ENCODE measurements around the gene TMEM127.

TMEM127 gene

DNA sequence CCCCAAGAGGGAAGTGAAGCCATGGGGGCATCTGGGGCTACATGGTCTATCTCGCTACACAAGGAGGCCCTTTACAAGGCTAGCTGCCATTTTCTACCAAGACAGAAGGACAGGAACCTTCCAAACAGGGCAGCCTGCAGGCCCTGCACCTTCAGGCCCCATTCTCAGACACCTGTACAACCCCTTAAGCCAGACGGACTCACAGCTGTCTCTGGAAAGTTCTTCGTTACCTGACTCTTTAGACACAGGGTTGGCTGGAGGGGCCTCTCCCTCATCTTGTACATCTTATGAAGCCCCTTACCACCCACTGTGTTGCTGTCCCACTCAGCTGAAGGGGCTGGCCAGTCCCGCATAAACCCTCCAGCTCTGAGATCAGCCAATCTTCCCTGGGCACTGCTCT, 17.2 kb downstream of the TMEM127 start:
- no peaks in the 10 kb centered on the region for H3K27me3 ChIP-seq (ENCODE audit: insufficient read depth, insufficient read length)
- H3K4me1 ChIP-seq (ENCODE audit: insufficient read depth, insufficient read length), result peaks cover 8% of the 10 kb centered on the region
- no peak for TF ChIP-seq YY1 (IDR thresholded peaks at IDR 0.05; ENCODE audit: insufficient read depth, insufficient read length)
- no peak for TF ChIP-seq SUZ12 (IDR thresholded peaks at IDR 0.05; ENCODE audit: extremely low read depth, insufficient read depth, insufficient read length)
- no peak for TF ChIP-seq ZNF274 (IDR thresholded peaks at IDR 0.05; ENCODE audit: low read depth, low read length)
- no peaks in the 10 kb centered on the region for H3K9me3 ChIP-seq (ENCODE audit: insufficient read depth, low read length)
- no peak for DNase-seq (ENCODE audit: low read depth, low spot score)
- peaks cover 27% of the 10 kb centered on the region for H3K36me3 ChIP-seq (ENCODE audit: insufficient read depth, insufficient read length, low read length)
- no peak overlapping the region for H3K4me3 ChIP-seq (ENCODE audit: insufficient read length, low read depth)
- no peak overlapping the region for H3K9ac ChIP-seq (ENCODE audit: insufficient read length, low read depth)

DNA sequence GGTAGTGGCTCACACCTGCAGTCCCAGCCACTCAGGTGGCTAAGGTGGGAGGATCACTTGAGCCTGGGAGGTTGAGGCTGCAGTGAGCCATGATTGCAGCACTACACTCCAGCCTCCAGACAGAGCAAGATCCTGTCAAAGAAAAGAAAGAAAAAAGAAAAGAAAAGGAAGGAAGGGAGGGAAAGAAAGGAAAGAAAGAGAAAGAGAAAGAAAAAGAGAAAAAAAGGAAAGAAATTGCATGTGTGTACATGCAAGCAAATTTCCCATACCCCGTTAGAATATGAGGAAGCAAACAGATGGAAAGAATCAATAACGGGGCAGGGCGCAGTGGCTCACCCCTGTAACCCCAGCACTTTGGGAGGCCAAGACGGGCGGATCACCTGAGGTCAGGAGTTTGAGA, 17.9 kb downstream of the TMEM127 start:
- no peak for TF ChIP-seq SUZ12 (IDR thresholded peaks at IDR 0.05; ENCODE audit: extremely low read depth, insufficient read depth, insufficient read length)
- TF ChIP-seq YY1 (IDR thresholded peaks at IDR 0.05; ENCODE audit: insufficient read depth, insufficient read length), result no peak
- no peak for TF ChIP-seq ZNF274 (IDR thresholded peaks at IDR 0.05; ENCODE audit: low read depth, low read length)
- Histone ChIP-seq H3K4me1 (ENCODE audit: insufficient read depth, insufficient read length) (peaks cover 8% of the 10 kb centered on the region), H3K4me3 (ENCODE audit: insufficient read length, low read depth) (no peak overlapping the region), H3K9me3 (ENCODE audit: insufficient read depth, low read length) (no peaks in the 10 kb centered on the region), H3K36me3 (ENCODE audit: insufficient read depth, insufficient read length, low read length) (peaks cover 20% of the 10 kb centered on the region), H3K9ac (ENCODE audit: insufficient read length, low read depth) (no peak overlapping the region), H3K27me3 (ENCODE audit: insufficient read depth, insufficient read length) (no peaks in the 10 kb centered on the region)
- DNase-seq (ENCODE audit: low read depth, low spot score), result no peak

DNA sequence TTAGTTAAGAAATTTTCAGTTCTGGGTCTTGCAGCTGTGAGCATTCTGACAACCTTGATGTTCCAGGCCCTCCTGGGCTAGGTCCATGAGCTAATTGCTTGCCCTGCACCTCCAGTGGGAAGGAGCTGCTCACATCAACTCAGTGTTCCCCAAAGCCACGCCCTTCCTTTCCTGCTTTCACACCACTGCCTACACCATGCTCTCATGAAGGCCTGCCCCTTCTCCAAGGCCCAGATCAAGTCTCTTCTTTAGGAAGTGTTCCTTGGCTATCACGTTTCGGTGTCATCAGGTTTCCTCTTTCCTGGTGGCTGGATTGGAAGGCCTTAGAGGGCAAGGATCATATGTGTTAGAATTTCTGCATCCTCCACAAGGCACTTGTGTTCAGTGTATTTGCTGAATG, 18.8 kb downstream of the TMEM127 start:
- Histone ChIP-seq H3K27me3 (ENCODE audit: insufficient read depth, insufficient read length) (no peaks in the 10 kb centered on the region), H3K4me3 (ENCODE audit: insufficient read length, low read depth) (no peak overlapping the region), H3K9ac (ENCODE audit: insufficient read length, low read depth) (no peak overlapping the region), H3K36me3 (ENCODE audit: insufficient read depth, insufficient read length, low read length) (peaks cover 12% of the 10 kb centered on the region), H3K4me1 (ENCODE audit: insufficient read depth, insufficient read length) (peaks cover 4% of the 10 kb centered on the region), H3K9me3 (ENCODE audit: insufficient read depth, low read length) (no peaks in the 10 kb centered on the region)
- DNase-seq (ENCODE audit: low read depth, low spot score), result no peak
- TF ChIP-seq ZNF274 (IDR thresholded peaks at IDR 0.05; ENCODE audit: low read depth, low read length) (no peak), YY1 (IDR thresholded peaks at IDR 0.05; ENCODE audit: insufficient read depth, insufficient read length) (no peak), SUZ12 (IDR thresholded peaks at IDR 0.05; ENCODE audit: extremely low read depth, insufficient read depth, insufficient read length) (no peak)

DNA sequence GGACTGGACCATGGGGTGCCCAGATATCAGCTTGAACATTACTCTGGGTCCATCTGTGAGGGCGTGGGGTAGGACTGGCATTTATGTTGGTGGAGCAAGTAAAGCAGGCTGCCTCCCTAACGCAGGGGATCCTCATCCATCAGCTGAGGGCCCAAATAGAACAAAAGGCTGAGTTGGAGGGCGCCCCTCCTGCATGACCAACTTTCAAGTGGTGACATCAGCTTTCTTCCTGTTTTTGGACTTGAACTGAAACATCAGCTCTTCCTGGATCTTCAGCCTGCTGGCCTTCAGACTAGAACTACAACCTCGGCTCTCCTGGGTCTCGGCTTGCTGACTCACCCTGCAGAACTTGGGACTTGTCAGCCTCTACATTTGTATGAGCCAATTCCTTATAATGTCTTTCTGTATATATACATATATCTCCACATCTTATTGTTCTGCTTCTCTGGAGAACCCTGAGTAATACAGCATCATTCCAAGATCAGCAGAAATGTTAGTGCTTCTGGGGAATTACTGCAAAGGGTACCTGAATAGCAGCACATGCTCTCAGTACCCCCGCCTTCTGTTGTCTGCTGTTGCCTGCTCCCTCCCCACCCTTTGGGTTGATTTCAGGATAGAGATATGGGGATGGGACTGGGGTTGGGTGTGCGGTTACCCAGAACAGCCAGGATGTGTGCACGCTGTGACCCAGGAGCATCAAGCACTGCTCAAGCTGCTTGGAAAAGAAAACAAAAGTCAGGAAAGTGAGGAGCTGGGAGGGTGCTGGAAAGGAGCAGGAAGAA, 20.0 kb downstream of the TMEM127 start:
- Histone ChIP-seq H3K9ac (ENCODE audit: insufficient read length, low read depth) (no peak overlapping the region), H3K9me3 (ENCODE audit: insufficient read depth, low read length) (no peaks in the 10 kb centered on the region), H3K36me3 (ENCODE audit: insufficient read depth, insufficient read length, low read length) (peaks cover 4% of the 10 kb centered on the region), H3K4me1 (ENCODE audit: insufficient read depth, insufficient read length) (peaks cover 4% of the 10 kb centered on the region), H3K4me3 (ENCODE audit: insufficient read length, low read depth) (no peak overlapping the region), H3K27me3 (ENCODE audit: insufficient read depth, insufficient read length) (no peaks in the 10 kb centered on the region)
- no peak for TF ChIP-seq YY1 (IDR thresholded peaks at IDR 0.05; ENCODE audit: insufficient read depth, insufficient read length)
- TF ChIP-seq ZNF274 (IDR thresholded peaks at IDR 0.05; ENCODE audit: low read depth, low read length), result no peak
- TF ChIP-seq SUZ12 (IDR thresholded peaks at IDR 0.05; ENCODE audit: extremely low read depth, insufficient read depth, insufficient read length), result no peak
- DNase-seq (ENCODE audit: low read depth, low spot score), result no peak

DNA sequence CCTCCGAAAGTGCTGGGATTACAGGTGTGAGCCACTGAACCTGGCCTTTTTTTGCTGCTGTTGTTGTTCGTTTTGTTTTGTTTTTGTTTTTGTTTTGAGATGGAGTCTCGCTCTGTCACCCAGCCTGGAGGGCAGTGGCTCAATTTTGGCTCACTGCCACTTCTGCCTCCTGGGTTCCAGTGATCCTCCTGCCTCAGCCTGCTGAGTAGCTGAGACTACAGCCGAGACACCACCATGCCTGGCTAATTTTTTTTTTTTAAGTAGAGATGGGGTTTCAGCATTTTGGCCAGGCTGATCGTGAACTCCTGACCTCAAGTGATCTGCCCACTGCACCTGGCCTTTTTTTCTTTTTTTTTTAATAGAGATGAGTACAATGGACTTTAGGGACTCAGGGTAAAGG, 22.0 kb downstream of the TMEM127 start:
- H3K27me3 ChIP-seq (ENCODE audit: insufficient read depth, insufficient read length), result no peaks in the 10 kb centered on the region
- H3K4me3 ChIP-seq (ENCODE audit: insufficient read length, low read depth), result no peak overlapping the region
- no peak for DNase-seq (ENCODE audit: low read depth, low spot score)
- no peaks in the 10 kb centered on the region for H3K9me3 ChIP-seq (ENCODE audit: insufficient read depth, low read length)
- peaks cover 9% of the 10 kb centered on the region for H3K4me1 ChIP-seq (ENCODE audit: insufficient read depth, insufficient read length)
- TF ChIP-seq ZNF274 (IDR thresholded peaks at IDR 0.05; ENCODE audit: low read depth, low read length) (no peak), YY1 (IDR thresholded peaks at IDR 0.05; ENCODE audit: insufficient read depth, insufficient read length) (no peak), SUZ12 (IDR thresholded peaks at IDR 0.05; ENCODE audit: extremely low read depth, insufficient read depth, insufficient read length) (no peak)
- H3K36me3 ChIP-seq (ENCODE audit: insufficient read depth, insufficient read length, low read length), result no peaks in the 10 kb centered on the region
- H3K9ac ChIP-seq (ENCODE audit: insufficient read length, low read depth), result no peak overlapping the region

DNA sequence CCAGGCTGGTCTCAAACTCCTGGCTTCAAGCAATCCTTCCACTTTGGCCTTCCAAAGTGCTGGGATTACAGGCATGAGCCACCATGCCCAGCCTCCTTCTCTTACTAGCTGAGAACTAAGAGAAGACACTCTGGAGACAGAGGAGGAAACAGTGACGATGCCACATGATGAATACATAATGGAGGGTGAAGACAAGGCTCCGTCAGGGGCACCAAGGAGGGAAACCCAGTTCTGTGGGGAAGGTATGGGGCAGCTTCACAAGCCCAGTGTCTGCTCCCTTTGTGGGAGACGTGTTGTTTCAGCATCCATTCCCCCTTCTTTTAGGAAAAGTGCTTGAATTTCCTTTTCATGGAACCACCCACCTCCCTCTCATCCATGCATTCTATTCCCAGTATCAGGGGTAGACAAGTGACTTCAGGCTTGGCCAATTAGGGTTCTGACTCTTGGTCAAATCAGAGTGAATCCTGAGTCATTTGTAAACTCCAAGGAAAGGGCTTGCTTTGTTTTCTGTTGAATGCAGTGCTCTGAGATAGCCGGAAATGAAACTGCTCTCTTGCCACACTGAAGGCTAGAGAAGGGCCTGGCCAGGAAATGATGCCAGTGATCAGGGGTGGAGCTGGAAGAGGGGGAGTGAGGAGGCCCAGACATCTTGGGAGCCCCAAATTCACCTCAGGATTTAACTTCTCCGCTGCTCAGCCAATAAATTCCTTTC, 23.7 kb downstream of the TMEM127 start:
- Histone ChIP-seq H3K4me3 (ENCODE audit: insufficient read length, low read depth) (no peak overlapping the region), H3K9me3 (ENCODE audit: insufficient read depth, low read length) (no peaks in the 10 kb centered on the region), H3K27me3 (ENCODE audit: insufficient read depth, insufficient read length) (no peaks in the 10 kb centered on the region), H3K36me3 (ENCODE audit: insufficient read depth, insufficient read length, low read length) (no peaks in the 10 kb centered on the region), H3K4me1 (ENCODE audit: insufficient read depth, insufficient read length) (peaks cover 9% of the 10 kb centered on the region), H3K9ac (ENCODE audit: insufficient read length, low read depth) (no peak overlapping the region)
- no peak for DNase-seq (ENCODE audit: low read depth, low spot score)
- TF ChIP-seq YY1 (IDR thresholded peaks at IDR 0.05; ENCODE audit: insufficient read depth, insufficient read length), result no peak
- TF ChIP-seq SUZ12 (IDR thresholded peaks at IDR 0.05; ENCODE audit: extremely low read depth, insufficient read depth, insufficient read length), result no peak
- TF ChIP-seq ZNF274 (IDR thresholded peaks at IDR 0.05; ENCODE audit: low read depth, low read length), result no peak

DNA sequence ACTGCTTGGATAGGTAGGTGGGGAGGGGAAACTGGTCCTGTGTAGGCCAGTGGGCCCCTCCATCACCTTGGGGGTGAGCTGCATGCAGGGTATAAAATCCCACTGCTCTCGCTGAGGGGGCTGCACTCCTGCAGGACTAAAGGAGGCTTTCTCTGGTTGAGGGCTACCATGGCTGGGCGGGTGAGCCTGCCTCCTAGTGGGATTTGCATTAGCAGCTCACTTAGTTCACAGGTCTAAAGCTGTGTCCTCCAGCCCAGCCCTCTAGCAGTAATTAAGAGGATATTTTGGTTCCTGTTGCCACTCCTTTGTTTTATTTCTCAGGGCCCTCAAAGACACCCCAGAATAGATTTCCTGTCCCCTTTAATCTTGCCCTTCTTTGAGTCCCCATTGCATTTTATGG, 24.6 kb downstream of the TMEM127 start:
- no peaks in the 10 kb centered on the region for H3K36me3 ChIP-seq (ENCODE audit: insufficient read depth, insufficient read length, low read length)
- no peak overlapping the region for H3K9ac ChIP-seq (ENCODE audit: insufficient read length, low read depth)
- H3K27me3 ChIP-seq (ENCODE audit: insufficient read depth, insufficient read length), result no peaks in the 10 kb centered on the region
- H3K9me3 ChIP-seq (ENCODE audit: insufficient read depth, low read length), result no peaks in the 10 kb centered on the region
- H3K4me3 ChIP-seq (ENCODE audit: insufficient read length, low read depth), result no peak overlapping the region
- TF ChIP-seq ZNF274 (IDR thresholded peaks at IDR 0.05; ENCODE audit: low read depth, low read length) (no peak), SUZ12 (IDR thresholded peaks at IDR 0.05; ENCODE audit: extremely low read depth, insufficient read depth, insufficient read length) (no peak), YY1 (IDR thresholded peaks at IDR 0.05; ENCODE audit: insufficient read depth, insufficient read length) (no peak)
- DNase-seq (ENCODE audit: low read depth, low spot score), result no peak
- peaks cover 9% of the 10 kb centered on the region for H3K4me1 ChIP-seq (ENCODE audit: insufficient read depth, insufficient read length)

Data from NT2/D1 (cell line).